GDM1 (cell line): Measurements from ENCODE around the gene IRF7.

Experiments used
- DNase-seq: peaks from one replicate; lab custom pipeline; 2025; lab: John Stamatoyannopoulos, UW

Gene IRF7

DNA sequence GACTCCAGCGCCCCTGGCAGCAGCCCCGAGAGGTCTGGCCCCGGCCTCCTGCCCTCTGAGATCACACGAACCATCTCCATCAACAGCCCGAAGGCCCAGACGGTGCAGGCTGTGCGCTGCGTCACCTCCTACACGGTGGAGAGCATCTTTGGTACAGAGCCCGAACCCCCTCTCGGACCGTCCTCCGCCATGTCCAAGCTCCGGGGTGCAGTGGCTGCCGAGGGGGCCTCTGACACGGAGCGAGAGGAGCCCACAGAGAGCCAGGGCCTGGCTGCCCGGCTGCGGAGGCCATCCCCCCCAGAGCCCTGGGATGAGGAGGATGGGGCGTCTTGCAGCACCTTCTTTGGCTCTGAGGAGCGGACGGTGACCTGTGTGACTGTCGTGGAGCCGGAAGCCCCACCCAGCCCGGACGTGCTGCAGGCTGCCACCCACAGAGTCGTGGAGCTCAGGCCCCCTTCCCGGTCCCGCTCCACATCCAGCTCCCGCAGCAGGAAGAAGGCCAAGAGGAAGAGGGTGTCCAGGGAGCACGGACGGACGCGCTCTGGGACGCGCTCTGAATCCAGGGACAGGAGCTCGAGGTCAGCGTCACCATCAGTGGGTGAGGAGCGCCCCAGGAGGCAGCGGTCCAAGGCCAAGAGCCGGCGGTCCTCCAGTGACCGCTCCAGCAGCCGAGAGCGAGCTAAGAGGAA, 7.6 kb downstream of the IRF7 start:
- DNase-seq: no peak

DNA sequence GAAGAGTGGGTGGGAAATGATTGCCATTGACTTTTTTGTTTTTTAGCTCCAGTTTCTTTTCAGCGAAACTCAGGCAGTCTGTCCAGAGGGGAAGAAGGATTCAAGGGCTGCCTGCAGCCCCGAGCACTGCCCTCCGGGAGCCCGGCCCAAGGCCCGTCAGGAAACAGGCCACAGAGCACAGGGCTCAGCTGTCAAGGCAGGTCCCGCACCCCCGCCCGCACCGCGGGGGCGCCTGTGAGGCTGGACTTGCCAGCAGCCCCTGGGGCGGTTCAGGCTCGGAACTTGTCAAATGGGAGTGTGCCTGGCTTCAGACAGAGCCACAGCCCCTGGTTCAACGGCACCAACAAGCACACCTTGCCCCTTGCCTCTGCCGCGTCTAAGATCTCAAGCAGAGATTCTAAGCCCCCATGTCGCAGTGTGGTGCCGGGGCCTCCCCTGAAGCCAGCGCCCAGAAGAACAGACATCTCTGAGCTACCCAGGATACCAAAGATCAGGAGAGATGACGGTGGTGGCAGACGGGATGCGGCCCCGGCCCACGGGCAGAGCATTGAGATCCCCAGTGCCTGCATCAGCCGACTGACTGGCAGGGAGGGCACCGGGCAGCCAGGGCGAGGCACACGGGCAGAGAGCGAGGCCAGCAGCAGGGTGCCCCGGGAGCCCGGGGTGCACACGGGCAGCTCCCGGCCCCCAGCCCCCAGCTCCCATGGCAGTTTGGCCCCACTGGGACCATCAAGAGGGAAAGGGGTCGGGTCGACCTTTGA, 8.6 kb downstream of the IRF7 start:
- DNase-seq: no peak

DNA sequence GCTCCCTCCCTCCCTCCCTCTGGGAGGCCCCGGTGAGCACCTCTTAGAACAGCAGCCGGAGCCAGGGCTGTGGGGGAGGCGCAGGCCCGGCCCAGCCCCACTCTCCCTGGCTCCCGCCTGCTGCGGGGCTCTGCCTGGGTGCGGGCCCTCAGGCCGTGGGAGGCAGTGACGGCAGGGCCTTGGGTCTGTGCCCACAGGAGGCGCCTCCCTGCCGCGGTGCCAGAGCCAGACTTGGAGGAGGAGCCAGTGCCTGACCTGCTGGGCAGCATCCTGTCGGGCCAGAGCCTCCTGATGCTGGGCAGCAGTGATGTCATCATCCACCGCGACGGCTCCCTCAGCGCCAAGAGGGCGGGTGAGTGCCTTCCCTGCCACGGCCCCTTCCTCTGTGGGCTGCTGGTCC, 9.5 kb downstream of the IRF7 start:
- no peak for DNase-seq

GRCh38 chr11:605286-606129, 10.2 kb downstream of the IRF7 start:
- no peak for DNase-seq

DNA sequence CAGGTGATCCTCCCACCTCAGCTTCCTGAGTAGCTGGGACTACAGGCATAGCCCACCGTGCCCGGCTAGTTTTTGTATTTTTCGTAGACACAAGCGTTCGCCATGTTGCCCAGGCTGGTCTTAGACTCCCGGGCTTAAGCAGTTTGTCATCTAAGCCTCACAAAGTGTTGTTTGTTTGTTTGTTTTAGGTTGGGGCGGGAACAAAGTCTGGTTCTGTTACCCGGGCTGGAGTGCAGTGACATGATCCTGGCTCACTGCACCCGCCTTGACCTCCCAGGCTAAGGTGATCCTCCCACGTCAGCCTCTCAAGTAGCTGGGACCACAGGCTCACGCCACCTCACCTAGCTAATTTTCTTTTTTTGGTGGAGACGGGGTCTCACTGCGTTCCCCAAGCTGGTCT, 12.6 kb downstream of the IRF7 start:
- DNase-seq: no peak

- no peak for DNase-seq
Observed at GRCh38 chr11:601573-602245, 14.0 kb downstream of the IRF7 start.

- no peak for DNase-seq
Observed at GRCh38 chr11:598005-598680, 17.6 kb downstream of the IRF7 start.

- DNase-seq: no peak
Observed at GRCh38 chr11:597166-597725, 18.5 kb downstream of the IRF7 start.

DNA sequence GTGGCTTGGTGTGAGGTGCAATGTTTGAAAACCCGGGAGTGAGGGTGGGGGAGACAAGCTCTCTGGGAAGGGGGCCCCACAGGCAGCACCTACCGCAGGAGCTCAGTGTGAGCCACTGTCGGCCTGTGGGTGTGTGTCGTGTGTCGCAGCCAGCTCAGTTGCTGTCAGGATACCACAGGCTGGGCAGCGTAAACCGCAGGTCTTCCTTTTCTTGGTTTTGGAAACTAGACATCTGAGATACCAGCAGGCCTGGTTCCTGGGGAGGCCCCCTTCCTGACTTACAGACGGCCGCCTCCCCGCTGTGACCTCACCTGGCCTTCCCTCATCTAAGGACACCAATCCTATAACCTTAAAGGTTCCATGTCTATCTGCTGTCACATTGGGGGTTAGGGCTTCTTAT, 19.4 kb downstream of the IRF7 start:
- DNase-seq: peak; percentile 39

DNA sequence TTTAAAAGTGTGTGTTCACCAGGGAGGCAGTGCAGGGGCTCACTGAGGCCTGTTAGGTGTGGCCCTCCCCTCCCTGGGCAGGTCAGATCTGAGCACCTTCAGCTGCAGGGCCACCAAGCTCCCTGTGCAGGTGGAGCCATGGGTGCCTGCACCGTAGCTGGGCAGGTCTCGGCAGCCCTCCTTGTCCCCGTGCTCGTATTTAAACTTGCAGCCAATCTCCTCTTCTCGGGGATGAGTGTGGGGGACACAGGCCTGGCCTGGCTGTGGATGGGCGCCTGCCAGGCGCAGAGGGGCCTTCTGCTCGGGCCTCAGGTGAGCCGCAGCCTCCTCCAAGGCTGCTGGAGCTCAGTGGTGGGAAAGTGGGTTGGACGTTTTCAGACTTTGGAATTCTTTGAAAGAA, 20.4 kb downstream of the IRF7 start:
- no peak for DNase-seq

DNA sequence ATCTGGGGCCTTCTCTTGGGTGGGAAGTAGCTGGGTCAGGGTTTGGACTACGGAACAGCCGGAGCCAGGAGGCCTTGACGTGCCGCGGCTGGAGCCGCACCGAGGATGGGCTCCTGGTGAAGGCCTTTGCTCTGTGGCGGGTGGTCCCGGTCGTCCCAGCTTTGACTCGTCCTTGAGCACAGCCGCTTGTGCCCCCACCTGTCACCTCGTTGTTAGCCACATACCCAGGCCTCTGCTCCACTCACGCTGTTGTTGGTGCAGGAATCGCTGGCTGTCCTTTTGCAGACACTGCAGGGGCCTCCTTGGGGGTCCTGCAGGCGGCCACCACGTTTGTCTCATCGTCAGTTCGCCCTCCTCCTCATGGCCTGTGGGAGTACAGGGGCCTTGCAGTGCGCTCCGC, 22.4 kb downstream of the IRF7 start:
- no peak for DNase-seq

DNA sequence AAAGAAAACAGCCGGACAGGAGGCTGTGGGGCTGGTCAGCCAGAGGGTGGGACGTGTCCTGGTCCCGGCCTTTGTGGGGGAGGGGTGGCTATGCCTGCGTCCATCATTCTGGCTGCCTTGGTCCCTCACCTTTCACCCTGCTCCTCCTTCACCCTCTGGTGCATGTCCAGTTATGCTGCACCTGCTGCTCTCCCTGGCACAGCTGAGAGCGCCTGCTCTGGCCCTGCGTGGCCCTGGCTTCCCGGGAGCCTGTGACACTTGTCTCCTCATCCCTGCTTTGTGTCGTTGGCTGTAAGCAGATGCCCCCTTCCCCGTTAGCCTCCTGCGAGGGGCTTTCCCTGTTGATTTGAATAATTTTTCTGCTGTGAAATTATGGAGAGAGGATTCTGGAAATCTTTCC, 22.8 kb downstream of the IRF7 start:
- no peak for DNase-seq

DNA sequence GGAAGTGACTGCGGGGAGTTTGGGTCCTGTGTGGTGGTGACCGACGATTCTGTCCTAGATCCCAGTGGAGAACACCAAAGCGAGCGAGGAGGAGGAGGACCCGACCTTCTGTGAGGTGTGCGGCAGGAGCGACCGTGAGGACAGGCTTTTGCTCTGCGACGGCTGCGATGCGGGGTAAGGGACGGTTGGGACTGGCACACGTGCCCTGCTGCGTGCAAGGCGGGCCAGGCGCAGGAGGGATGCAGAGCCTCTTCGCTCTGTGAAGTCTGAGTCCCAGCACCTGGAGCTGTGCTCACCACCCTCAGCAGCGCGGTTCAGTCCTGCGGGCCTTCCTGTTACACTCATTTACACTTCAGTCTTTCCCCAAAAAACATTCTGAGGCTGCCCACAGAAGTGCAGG, 23.2 kb downstream of the IRF7 start:
- no peak for DNase-seq

- no peak for DNase-seq
Observed at GRCh38 chr11:590997-591396, 24.8 kb downstream of the IRF7 start.

- DNase-seq: no peak
Observed at GRCh38 chr11:589798-590197, 26.0 kb downstream of the IRF7 start.

DNA sequence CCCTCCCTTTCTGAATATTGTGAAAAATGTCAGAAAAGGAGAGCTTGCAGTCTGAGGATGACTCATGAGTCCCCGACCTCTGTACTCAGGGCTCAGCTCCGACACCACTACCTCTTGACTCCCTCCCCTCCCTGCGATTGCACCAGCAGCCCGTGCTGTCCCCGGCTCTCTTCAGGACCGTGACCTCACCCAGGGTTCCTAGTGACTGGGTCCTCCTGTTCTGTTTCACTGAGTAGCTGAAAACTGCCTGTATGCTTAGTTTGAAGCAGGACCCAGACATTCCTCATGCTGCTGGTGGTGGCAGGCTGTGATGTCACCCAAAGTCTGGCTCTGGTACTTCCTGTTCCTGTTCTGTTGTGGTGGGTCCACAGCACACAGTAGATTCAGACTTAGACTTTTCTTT, 27.8 kb downstream of the IRF7 start:
- DNase-seq: no peak

DNA sequence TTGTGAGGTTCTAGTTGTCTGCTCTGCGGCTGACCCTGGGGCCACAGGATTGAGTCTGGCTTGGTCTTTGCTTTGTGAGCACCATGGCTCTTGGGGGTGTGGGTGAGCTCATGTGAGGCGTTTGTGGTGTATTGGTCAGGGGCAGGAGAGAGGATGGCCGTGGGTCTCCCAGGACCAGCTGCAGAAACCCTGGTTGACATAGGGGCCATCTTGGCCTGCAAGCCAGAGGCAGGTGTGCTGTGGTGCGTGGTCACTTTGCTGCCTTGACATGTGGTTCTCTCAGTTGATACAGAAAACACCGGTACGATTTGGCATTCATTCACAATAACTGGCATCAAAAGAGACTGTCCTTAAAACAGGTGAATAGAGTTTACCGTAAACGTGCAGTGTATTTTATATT, 28.2 kb downstream of the IRF7 start:
- no peak for DNase-seq

GRCh38 chr11:586376-587316, 29.1 kb downstream of the IRF7 start:
- no peak for DNase-seq

DNA sequence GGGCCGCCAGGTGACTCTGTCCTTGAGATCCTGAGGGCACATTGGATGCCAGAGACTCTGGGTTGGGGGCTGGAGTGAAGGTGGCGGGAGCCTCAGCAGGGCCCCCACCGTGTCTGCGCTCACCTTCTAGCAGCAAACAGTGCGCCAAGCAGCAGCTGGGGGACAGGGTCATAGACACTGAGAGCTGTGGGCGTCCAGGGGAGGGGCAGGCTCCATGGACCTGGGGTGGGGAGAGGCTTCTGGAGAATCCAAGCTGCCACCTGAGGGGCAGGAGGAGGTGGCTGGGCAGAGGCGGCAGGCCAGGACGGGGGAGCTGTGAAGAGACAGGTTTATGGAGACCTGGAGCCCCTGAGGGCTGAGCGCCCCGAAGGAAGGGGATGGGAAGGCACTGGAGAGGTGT, 31.5 kb downstream of the IRF7 start:
- DNase-seq: no peak

- DNase-seq: no peak
Observed at GRCh38 chr11:581752-582151, 34.0 kb downstream of the IRF7 start.
